Stimulated activated CD8-positive, alpha-beta memory T cell treated with anti-CD3 and anti-CD28 coated beads, Interleukin-15, amount 100 ng/mL, for 4 hours (primary cell): ENCODE results near the gene PDE5A.

Source experiments
- DNase-seq, 2 donors: peaks; one replicate each; pipeline ENCODE4 v3.0.0-alpha.2; 2020; ENCODE audit warnings: low read depth in 2 of 2

PDE5A gene

GRCh38 chr4:119585771-119586170, 42.8 kb downstream of the PDE5A start:
- no peak for DNase-seq

- no peak for DNase-seq
Observed at GRCh38 chr4:119581190-119581873, 47.3 kb downstream of the PDE5A start.

GRCh38 chr4:119580293-119580692, 48.3 kb downstream of the PDE5A start:
- DNase-seq: no peak

- no peak for DNase-seq
Observed at GRCh38 chr4:119579823-119580222, 48.8 kb downstream of the PDE5A start.

- DNase-seq: no peak
Observed at GRCh38 chr4:119570401-119570800, 58.2 kb downstream of the PDE5A start.

- DNase-seq: no peak
Observed at GRCh38 chr4:119564106-119564505, 64.5 kb downstream of the PDE5A start.

- DNase-seq: no peak
Observed at GRCh38 chr4:119559044-119559647, 69.5 kb downstream of the PDE5A start.

GRCh38 chr4:119550857-119551532, 77.6 kb downstream of the PDE5A start:
- DNase-seq: no peak

- DNase-seq: no peak
Observed at GRCh38 chr4:119549639-119550038, 79.0 kb downstream of the PDE5A start.

GRCh38 chr4:119543779-119544178, 84.8 kb downstream of the PDE5A start:
- DNase-seq: no peak

GRCh38 chr4:119543187-119543586, 85.4 kb downstream of the PDE5A start:
- no peak for DNase-seq

- DNase-seq: no peak
Observed at GRCh38 chr4:119540249-119540648, 88.4 kb downstream of the PDE5A start.

- no peak for DNase-seq
Observed at GRCh38 chr4:119537586-119537985, 91.0 kb downstream of the PDE5A start.

GRCh38 chr4:119536572-119537528, 91.8 kb downstream of the PDE5A start:
- no peak for DNase-seq

- no peak for DNase-seq
Observed at GRCh38 chr4:119532319-119532718, 96.3 kb downstream of the PDE5A start.

GRCh38 chr4:119529788-119530187, 98.8 kb downstream of the PDE5A start:
- DNase-seq: no peak

GRCh38 chr4:119526786-119527550, 101.6 kb downstream of the PDE5A start:
- DNase-seq: no peak

- DNase-seq: no peak
Observed at GRCh38 chr4:119525771-119526712, 102.6 kb downstream of the PDE5A start.

- DNase-seq: no peak
Observed at GRCh38 chr4:119525005-119525749, 103.4 kb downstream of the PDE5A start.
